Body of pancreas (tissue), 4 donors: ENCODE data around the gene RAB42. TPM values are rescaled to one million over a fixed set of nuclear protein-coding genes. Genes with fewer than 3 reads are reported as not detected.

Source experiments
- ATAC-seq: fragments of 150-250 bp; one replicate; pipeline ENCODE4 v1.9.1; 2016
- DNase-seq, 4 donors: peaks; one replicate each; pipeline ENCODE4 v3.0.0-alpha.2; 2019
- H3K27ac ChIP-seq, 4 donors: fragments of 200-600 bp; sonication (generic); 1 replicate in 3 of 4; 2 replicates in 1 of 4; pipeline versions ENCODE4 v1.5.1 to v1.6.1; 2016 to 2019; ENCODE audit warnings: mild to moderate bottlenecking in 1 of 4, mixed read lengths in 1 of 4, moderate library complexity in 1 of 4
- H3K27me3 ChIP-seq, 2 donors: fragments of 200-600 bp; sonication (generic); one replicate each; pipeline ENCODE4 v1.6.0; 2016; ENCODE audit warnings: mild to moderate bottlenecking in 1 of 2
- H3K36me3 ChIP-seq, 2 donors: fragments of 200-600 bp; sonication (generic); replicated peaks in 1 of 2; 2 replicates each; pipeline ENCODE4 v1.5.1; 2016; ENCODE audit warnings: low read depth in 2 of 2; ENCODE audit not compliant: insufficient read depth in 1 of 2
- H3K4me1 ChIP-seq: fragments of 200-600 bp; sonication (generic); one replicate; pipeline ENCODE4 v1.6.0; 2016
- H3K4me3 ChIP-seq, 2 donors: fragments of 200-600 bp; sonication (generic); 1 replicate in 1 of 2; 2 replicates in 1 of 2; pipeline ENCODE4 v1.5.1; 2016 to 2019
- H3K9me3 ChIP-seq, 3 donors: fragments of 200-600 bp; sonication (generic); 1 replicate in 2 of 3; 2 replicates in 1 of 3; pipeline ENCODE4 v1.5.1; 2016
- POLR2A ChIP-seq, 3 donors: fragments of 450-650 bp; IDR thresholded peaks; one replicate each; pipeline ENCODE4 v1.6.1; 2016; ENCODE audit warnings: antibody characterized with exemption in 3 of 3, mild to moderate bottlenecking in 2 of 3
- WGBS, 2 donors: methylation state at CpG; one replicate each; pipeline ENCODE4 v1.1.5; 2017; 5-methylcytosine and 5-hydroxymethylcytosine counted together
- intact Hi-C: fragments of 100-400 bp; cut with DNase I; formaldehyde crosslinking; loops from one replicate; pipeline ENCODE4 v1.15.1; 2023
- small RNA-seq: library from RNA; depleted of rRNA; stranded (forward); fragments of <200 nt; gene quantifications from one replicate; pipeline ENCODE3, GENCODE V24; 2016
- total RNA-seq, 2 donors: library from RNA; depleted of rRNA; stranded (reverse); fragments of >200 nt; gene quantifications; one replicate each; pipeline ENCODE4 v1.1.0, GENCODE V29; 2016
- TF ChIP-seq, protein P1 (sequence below), 7 experiments: fragments of 450-650 bp in 4 of 7; fragments of 200-600 bp in 3 of 7; sonication (generic) in 3 of 7; IDR thresholded peaks; one replicate each; pipeline ENCODE4 v1.5.1; 2016 to 2019; ENCODE audit warnings: antibody characterized with exemption in 7 of 7

RAB42 gene
- total RNA-seq, 2 donors from 2014 or later: 2.9 TPM; not detected in 1

- Histone ChIP-seq H3K36me3 (no peaks in the 10 kb centered on the region), H3K27me3 (no peaks in the 10 kb centered on the region), H3K4me1 (peaks cover 26% of the 10 kb centered on the region), H3K4me3 (no peak overlapping the region), H3K27ac (no peak overlapping the region), H3K9me3 (no peaks in the 10 kb centered on the region)
- WGBS, 2 donors: 82 to 100% methylated on average over 1 of the region's 1 CpG
- DNase-seq (no peak), ATAC-seq (no peak)
- intact Hi-C loops: no loop called here
- no peak for TF ChIP-seq POLR2A (IDR thresholded peaks at IDR 0.05)
- TF ChIP-seq, protein P1, sequence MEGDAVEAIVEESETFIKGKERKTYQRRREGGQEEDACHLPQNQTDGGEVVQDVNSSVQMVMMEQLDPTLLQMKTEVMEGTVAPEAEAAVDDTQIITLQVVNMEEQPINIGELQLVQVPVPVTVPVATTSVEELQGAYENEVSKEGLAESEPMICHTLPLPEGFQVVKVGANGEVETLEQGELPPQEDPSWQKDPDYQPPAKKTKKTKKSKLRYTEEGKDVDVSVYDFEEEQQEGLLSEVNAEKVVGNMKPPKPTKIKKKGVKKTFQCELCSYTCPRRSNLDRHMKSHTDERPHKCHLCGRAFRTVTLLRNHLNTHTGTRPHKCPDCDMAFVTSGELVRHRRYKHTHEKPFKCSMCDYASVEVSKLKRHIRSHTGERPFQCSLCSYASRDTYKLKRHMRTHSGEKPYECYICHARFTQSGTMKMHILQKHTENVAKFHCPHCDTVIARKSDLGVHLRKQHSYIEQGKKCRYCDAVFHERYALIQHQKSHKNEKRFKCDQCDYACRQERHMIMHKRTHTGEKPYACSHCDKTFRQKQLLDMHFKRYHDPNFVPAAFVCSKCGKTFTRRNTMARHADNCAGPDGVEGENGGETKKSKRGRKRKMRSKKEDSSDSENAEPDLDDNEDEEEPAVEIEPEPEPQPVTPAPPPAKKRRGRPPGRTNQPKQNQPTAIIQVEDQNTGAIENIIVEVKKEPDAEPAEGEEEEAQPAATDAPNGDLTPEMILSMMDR (IDR thresholded peaks at IDR 0.05): no peak
Observed at GRCh38 chr1:28640766-28641165, 48.7 kb downstream of the RAB42 start.

DNA sequence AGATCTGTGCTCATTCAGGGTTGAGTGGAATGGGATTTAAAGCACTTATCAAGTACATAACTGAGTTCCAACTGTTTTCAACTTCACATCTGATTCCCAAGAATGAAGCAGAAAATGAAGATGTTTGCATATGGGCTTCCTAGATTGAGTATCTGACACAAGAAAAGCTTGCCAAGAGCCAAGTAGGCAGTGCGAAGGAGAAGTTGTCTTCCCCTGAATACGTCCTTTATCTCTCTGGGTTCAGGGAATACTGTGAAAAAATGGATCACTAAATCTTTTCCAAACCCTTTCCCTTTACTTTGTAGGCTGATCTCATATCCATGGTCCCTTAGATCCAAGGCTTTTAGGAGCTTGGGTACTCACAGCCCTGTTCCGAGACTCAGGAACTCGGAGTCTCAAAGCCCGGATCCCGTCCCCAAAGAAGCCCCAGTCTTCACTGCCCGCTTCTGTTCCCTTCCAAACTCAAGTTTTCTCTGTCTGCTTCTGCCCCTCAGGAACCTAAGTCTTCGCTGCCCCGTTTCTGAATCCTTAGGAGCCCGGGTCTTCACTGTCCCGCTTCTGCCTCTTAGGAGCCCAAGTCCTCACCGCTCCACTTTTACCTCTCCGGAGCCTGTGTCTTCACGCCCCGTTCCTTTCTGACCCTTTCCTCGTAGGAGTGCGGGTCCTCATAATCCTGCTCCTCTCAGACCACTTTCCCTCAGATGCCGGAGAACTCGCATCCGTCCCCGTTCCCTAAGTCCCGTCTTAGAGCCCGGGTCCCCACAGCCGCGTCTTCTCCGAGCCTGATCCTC lies 50.2 kb downstream of the RAB42 start:
- Histone ChIP-seq H3K27ac (peak overlapping the region; percentile 85 to 97 (median 94)), H3K27me3 (no peaks in the 10 kb centered on the region), H3K4me3 (peak overlapping the region; percentile 57 to 69), H3K9me3 (no peaks in the 10 kb centered on the region), H3K36me3 (no peaks in the 10 kb centered on the region), H3K4me1 (peaks cover 29% of the 10 kb centered on the region)
- intact Hi-C loops: no loop called here
- DNase-seq: no peak
- TF ChIP-seq, protein P1 (IDR thresholded peaks at IDR 0.05): no peak
- no peak for TF ChIP-seq POLR2A (IDR thresholded peaks at IDR 0.05)
- ATAC-seq: peak; percentile 36
- 0% methylated on average over 26 of the region's 26 CpGs for WGBS, 2 donors

DNA sequence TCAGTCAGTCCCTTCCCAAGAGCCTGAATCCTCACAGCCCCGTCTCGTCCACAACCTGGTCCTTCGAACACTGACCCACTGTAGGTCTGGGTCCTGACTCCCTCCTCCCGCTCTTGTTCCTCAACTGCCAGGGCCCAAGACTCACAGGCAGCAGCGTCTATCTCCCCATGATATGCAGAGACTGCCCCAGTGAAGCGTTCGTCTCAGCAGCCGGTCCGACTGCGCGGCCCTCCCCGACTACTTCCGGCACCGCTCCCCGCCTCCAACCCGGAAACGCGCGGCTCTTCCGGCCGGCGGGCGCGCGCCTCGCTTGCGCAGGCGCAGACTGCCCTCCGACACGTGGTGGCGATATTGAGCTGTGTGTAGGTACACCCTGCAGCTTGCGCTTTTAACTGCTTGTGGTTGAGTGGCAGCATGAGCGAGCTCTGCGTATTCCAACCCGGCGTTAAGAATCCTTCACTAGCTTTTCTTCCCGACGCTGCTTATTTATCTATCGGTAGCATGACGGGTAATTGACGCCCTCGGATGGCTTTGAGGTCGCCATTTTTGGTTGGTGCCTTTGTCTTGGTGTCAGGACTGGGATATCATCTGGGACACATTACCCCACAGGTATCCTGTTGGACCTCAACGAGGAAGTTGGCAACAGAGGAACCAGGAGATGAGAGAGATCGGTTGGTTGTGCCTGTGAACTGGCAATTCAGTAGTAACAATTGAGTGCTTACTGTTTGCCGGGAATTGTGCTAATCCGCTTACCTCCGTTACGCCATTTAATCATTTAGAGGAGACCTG lies 51.0 kb downstream of the RAB42 start, which contains the start of gene TAF12:
TAF12 (minus strand) TSS at position 221 of the 789 bp plus-strand sequence. CDS start 20,986 bp downstream, outside the sequence.
- no peaks in the 10 kb centered on the region for H3K27me3 ChIP-seq
- H3K9me3 ChIP-seq: no peaks in the 10 kb centered on the region
- WGBS, 2 donors: 0 to 1% methylated on average over 15 to 49 of the region's 49 CpGs
- TF ChIP-seq, protein P1 (IDR thresholded peaks at IDR 0.05): peak in 4 of 7 experiments; percentile 36 to 58 (median 43)
- peak; percentile 95 to 99 (median 99) for TF ChIP-seq POLR2A (IDR thresholded peaks at IDR 0.05)
- H3K4me1 ChIP-seq: peaks cover 37% of the 10 kb centered on the region
- intact Hi-C loops: no loop called here
- DNase-seq (peak; percentile 94 to 95 (median 94)), ATAC-seq (peak; percentile 96)
- no peaks in the 10 kb centered on the region for H3K36me3 ChIP-seq
- peak within 1 kb of the TSS; percentile 85 to 97 (median 94) for H3K27ac ChIP-seq
- peak within 1 kb of the TSS; percentile 57 to 69 for H3K4me3 ChIP-seq

DNA sequence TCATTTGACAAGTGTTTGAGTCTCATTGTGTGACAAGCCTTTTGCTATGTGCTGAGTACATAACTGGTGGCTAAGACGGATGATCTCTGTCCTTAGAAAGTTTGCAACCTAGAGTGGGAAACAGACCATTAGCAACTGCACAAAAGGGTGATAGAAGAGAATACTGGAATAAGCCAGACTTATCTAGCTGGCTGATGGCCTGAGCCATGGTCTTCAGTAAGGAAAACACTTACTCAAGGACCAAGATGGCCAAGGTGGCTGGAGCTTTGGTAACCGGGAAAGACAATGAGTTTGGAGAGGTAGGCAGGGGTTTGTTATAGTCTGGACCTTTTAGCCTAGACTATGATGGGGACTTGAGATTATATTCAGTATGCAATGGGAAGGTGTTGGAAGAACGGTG lies 52.4 kb downstream of the RAB42 start:
- Histone ChIP-seq H3K9me3 (no peaks in the 10 kb centered on the region), H3K4me1 (peaks cover 44% of the 10 kb centered on the region), H3K27ac (peak overlapping the region in 3 of 4 donors; percentile 85 to 97 (median 93)), H3K27me3 (no peaks in the 10 kb centered on the region), H3K36me3 (no peaks in the 10 kb centered on the region), H3K4me3 (no peak overlapping the region)
- TF ChIP-seq POLR2A (IDR thresholded peaks at IDR 0.05): no peak
- TF ChIP-seq, protein P1 (IDR thresholded peaks at IDR 0.05): no peak
- DNase-seq (no peak), ATAC-seq (no peak)
- 60 to 86% methylated on average over 3 of the region's 3 CpGs for WGBS, 2 donors
- intact Hi-C loops: no loop called here

Small RNA genes within 50 kb of the gene (small RNA-seq; reads per million reads assigned to genes)
- gene SNORA16A (not detected), gene SNORA44 (not detected), gene SNORA61 (not detected), gene SNORD99 (119,064 reads per million, percentile 100 among the genes with 10 or more reads in this experiment)

Other genes with a start within 250 kb of the RAB42 start
- gene PHACTR4, start 222.5 kb upstream of the RAB42 start, total RNA-seq: 10 to 100 TPM; 14.5 to 32.6 TPM
- gene RCC1, start 86.2 kb upstream of the RAB42 start, total RNA-seq: 10 to 100 TPM; 10.1 to 23.4 TPM
- gene TRNAU1AP, start 39.2 kb upstream of the RAB42 start, total RNA-seq: 10 to 100 TPM in 1 of 2 donors, 1 to 10 TPM in 1; 8.9 to 14.3 TPM
- gene TAF12, start 50.8 kb downstream of the RAB42 start, total RNA-seq: 10 to 100 TPM; 11.7 to 11.9 TPM
- not detected for gene RNU11, start 56.3 kb downstream of the RAB42 start, total RNA-seq
- gene GMEB1, start 76.5 kb downstream of the RAB42 start, total RNA-seq: 1 to 10 TPM; 5.2 to 5.6 TPM
- 10 to 100 TPM; 20.2 to 28.7 TPM for gene YTHDF2, start 144.7 kb downstream of the RAB42 start, total RNA-seq
- under 1 TPM in 1 of 2 donors, not detected in 1; 0.66 TPM for gene OPRD1, start 219.9 kb downstream of the RAB42 start, total RNA-seq